IMR-90 (cell line): ENCODE measurements around the gene BRINP1. TPM values are rescaled to one million over a fixed set of nuclear protein-coding genes. Genes with fewer than 3 reads are reported as not detected.

Experiments used
- ATAC-seq: fragments of 200-7000 bp; cut with Tn5 transposase; 2 replicates; pipeline ENCODE4 v1.9.1; 2020; ENCODE audit warnings: low read depth, mild to moderate bottlenecking, moderate library complexity
- BruUV-seq: library from RNA; stranded (reverse); fragments of 400-500 nt; replicated peaks from 2 replicates; lab custom pipeline; 2021; lab: Mats Ljungman, UMichigan
- CTCF ChIA-PET: fragments of 300-600 bp; formaldehyde crosslinking; extraction: SDS; loops from one replicate; lab custom pipeline; 2021; ENCODE audit warnings: antibody characterized with exemption; lab: Yijun Ruan, JAX
- POLR2A ChIA-PET: fragments of 300-600 bp; sonication (Branson Sonifier 250); formaldehyde crosslinking; loops from one replicate; lab custom pipeline; 2022; ENCODE audit warnings: antibody characterized with exemption; ENCODE audit not compliant: unreplicated experiment; lab: Charles Lee
- DNase-seq: peaks from one replicate; pipeline ENCODE4 v3.0.0; 2013
- H2AFZ ChIP-seq: replicated peaks from 2 replicates; pipeline ENCODE3; 2013; ENCODE audit warnings: low read length, mild to moderate bottlenecking; ENCODE audit not compliant: poor library complexity
- H2AK5ac ChIP-seq: 2 replicates; pipeline ENCODE4 v1.6.1; 2013; ENCODE audit warnings: low read depth, low read length, inconsistent platforms
- H2AK9ac ChIP-seq: replicated peaks from 2 replicates; pipeline ENCODE3; 2013; ENCODE audit warnings: mild to moderate bottlenecking, low read depth, low read length, moderate library complexity; ENCODE audit not compliant: poor library complexity
- H2BK120ac ChIP-seq: 2 replicates; pipeline ENCODE4 v1.6.1; 2013; ENCODE audit warnings: low read depth, low read length, inconsistent platforms
- H2BK15ac ChIP-seq: 3 replicates; pipeline ENCODE4 v1.6.1; 2013; ENCODE audit warnings: low read depth, low read length, inconsistent platforms
- H2BK20ac ChIP-seq: 2 replicates; pipeline ENCODE4 v1.6.1; 2013; ENCODE audit warnings: low read depth, mild to moderate bottlenecking, inconsistent platforms, low read length, moderate library complexity
- H2BK5ac ChIP-seq: 2 replicates; pipeline ENCODE4 v1.6.1; 2013; ENCODE audit warnings: mild to moderate bottlenecking, low read depth, low read length, inconsistent platforms; ENCODE audit not compliant: poor library complexity, severe bottlenecking
- H3K14ac ChIP-seq: replicated peaks from 2 replicates; pipeline ENCODE4 v1.6.1; 2013; ENCODE audit warnings: low read depth, low read length, inconsistent platforms
- H3K18ac ChIP-seq: 2 replicates; pipeline ENCODE4 v1.6.1; 2013; ENCODE audit warnings: low read depth, low read length, control low read depth
- H3K23ac ChIP-seq: 2 replicates; pipeline ENCODE4 v1.6.1; 2013; ENCODE audit warnings: low read depth, low read length, inconsistent platforms
- H3K27ac ChIP-seq: 2 replicates; pipeline ENCODE4 v1.5.1; 2013; ENCODE audit warnings: mild to moderate bottlenecking, control low read depth, low read length; ENCODE audit not compliant: insufficient read depth
- H3K27me3 ChIP-seq: 2 replicates; pipeline ENCODE4 v1.6.1; 2013; ENCODE audit warnings: low read length; ENCODE audit not compliant: control insufficient read depth, insufficient read depth
- H3K36me3 ChIP-seq: 2 replicates; pipeline ENCODE4 v1.6.1; 2013; ENCODE audit warnings: low read length, mixed read lengths; ENCODE audit not compliant: control insufficient read depth, insufficient read depth
- H3K4ac ChIP-seq: 2 replicates; pipeline ENCODE4 v1.6.1; 2013; ENCODE audit warnings: low read depth, low read length, inconsistent platforms
- H3K4me1 ChIP-seq: 2 replicates; pipeline ENCODE4 v1.6.1; 2013; ENCODE audit warnings: low read length, mixed read lengths; ENCODE audit not compliant: control insufficient read depth, insufficient read depth
- H3K4me2 ChIP-seq: 2 replicates; pipeline ENCODE4 v1.6.1; 2013; ENCODE audit warnings: low read depth, mild to moderate bottlenecking, control low read depth, low read length, moderate library complexity
- H3K4me3 ChIP-seq: 2 replicates; pipeline ENCODE4 v1.5.1; 2013; ENCODE audit warnings: low read depth, mild to moderate bottlenecking, control low read depth, low read length, moderate library complexity; ENCODE audit not compliant: insufficient read depth
- H3K56ac ChIP-seq: 2 replicates; pipeline ENCODE4 v1.6.1; 2013; ENCODE audit warnings: low read length, inconsistent platforms; ENCODE audit not compliant: insufficient read depth; ENCODE audit errors: extremely low read depth
- H3K79me1 ChIP-seq, 2 experiments: 2 replicates each; pipeline ENCODE4 v1.6.1; 2013; ENCODE audit warnings: low read length in 2 of 2, inconsistent platforms in 1 of 2, low read depth in 1 of 2
- H3K9ac ChIP-seq: 2 replicates; pipeline ENCODE4 v1.6.1; 2013; ENCODE audit warnings: low read depth, low read length, control low read depth
- H3K9me1 ChIP-seq: 2 replicates; pipeline ENCODE4 v1.6.1; 2013; ENCODE audit warnings: low read length, inconsistent platforms; ENCODE audit not compliant: insufficient read depth
- H3K9me3 ChIP-seq: 2 replicates; pipeline ENCODE4 v1.6.1; 2013; ENCODE audit warnings: low read length; ENCODE audit not compliant: control insufficient read depth, insufficient read depth
- H4K20me1 ChIP-seq: 2 replicates; pipeline ENCODE4 v1.6.1; 2013; ENCODE audit warnings: low read length, inconsistent platforms; ENCODE audit not compliant: insufficient read depth
- H4K5ac ChIP-seq: 2 replicates; pipeline ENCODE4 v1.6.1; 2013; ENCODE audit warnings: mild to moderate bottlenecking, low read depth, low read length, control low read depth
- H4K8ac ChIP-seq, 2 experiments: 2 replicates each; pipeline ENCODE4 v1.6.1; 2013; ENCODE audit warnings: low read depth in 2 of 2, low read length in 2 of 2, control low read depth in 1 of 2, inconsistent platforms in 1 of 2
- H4K91ac ChIP-seq: 2 replicates; pipeline ENCODE4 v1.6.1; 2013; ENCODE audit warnings: low read depth, low read length, inconsistent platforms; ENCODE audit not compliant: insufficient read depth
- BHLHE40 ChIP-seq: fragments of 150-350 bp; IDR thresholded peaks from 2 replicates; pipeline ENCODE4 v1.6.1; 2016; ENCODE audit warnings: mild to moderate bottlenecking, low read depth, low read length
- CEBPB ChIP-seq: IDR thresholded peaks from 2 replicates; pipeline ENCODE4 v1.6.1; 2012; ENCODE audit warnings: low read depth, low read length, improper control_type of control experiment
- FOS ChIP-seq: fragments of 150-350 bp; IDR thresholded peaks from 2 replicates; pipeline ENCODE4 v1.6.1; 2016; ENCODE audit warnings: low read depth, low read length
- MXI1 ChIP-seq: IDR thresholded peaks from 2 replicates; pipeline ENCODE4 v1.6.1; 2012; ENCODE audit warnings: low read depth, mild to moderate bottlenecking, low read length, moderate library complexity, borderline replicate concordance
- POLR2A ChIP-seq: IDR thresholded peaks from 2 replicates; pipeline ENCODE4 v1.6.1; 2012; ENCODE audit warnings: mild to moderate bottlenecking, low read depth, low read length
- RAD21 ChIP-seq: IDR thresholded peaks from 2 replicates; pipeline ENCODE4 v1.6.1; 2012; ENCODE audit warnings: low read length, improper control_type of control experiment
- RCOR1 ChIP-seq: IDR thresholded peaks from 2 replicates; pipeline ENCODE4 v1.6.1; 2012; ENCODE audit warnings: mild to moderate bottlenecking, low read length, improper control_type of control experiment; ENCODE audit not compliant: insufficient replicate concordance
- WGBS, 2 experiments: methylation state at CpG; one replicate each; pipeline versions ENCODE4 v1.1.5 to v1.1.7; 2013; ENCODE audit warnings: missing lambda C conversion rate in 2 of 2; ENCODE audit not compliant: insufficient read length in 1 of 2; ENCODE audit errors: extremely low coverage in 2 of 2; 5-methylcytosine and 5-hydroxymethylcytosine counted together
- dilution Hi-C: fragments of 300-500 bp; cut with HindIII; formaldehyde crosslinking; loops from one replicate; pipeline ENCODE4 v1.14.3; 2018; ENCODE audit warnings: low sequenced_read_pairs; ENCODE audit not compliant: unreplicated experiment
- in situ Hi-C: fragments of 300-500 bp; cut with MboI; formaldehyde crosslinking; loops from 3 replicates; pipeline ENCODE4 v1.14.3; 2019; ENCODE audit warnings: low sequenced_read_pairs, inconsistent platforms, mixed read lengths
- intact Hi-C: fragments of 100-400 bp; cut with micrococcal nuclease; formaldehyde crosslinking; loops from 2 replicates; pipeline ENCODE4 v1.10.0; 2022
- polyA plus RNA-seq, 3 experiments: library from polyadenylated mRNA; depleted of rRNA; stranded (reverse); fragments of >200 nt; gene quantifications; 2 replicates each; pipeline ENCODE4 v1.2.3, GENCODE V29; 2012; ENCODE audit warnings: low replicate concordance in 1 of 3
- total RNA-seq: library from RNA; depleted of rRNA; stranded (reverse); fragments of >200 nt; gene quantifications from 2 replicates; pipeline ENCODE4 v1.2.3, GENCODE V29; 2012
- TF ChIP-seq, protein P1 (sequence below): fragments of 150-350 bp; IDR thresholded peaks from 2 replicates; pipeline ENCODE4 v1.6.1; 2016; ENCODE audit warnings: low read depth, mild to moderate bottlenecking, low read length, moderate library complexity, borderline replicate concordance
- TF ChIP-seq, protein P2 (sequence below): conservative IDR thresholded peaks from 2 replicates; pipeline ENCODE4 v1.5.1; 2012; ENCODE audit warnings: mild to moderate bottlenecking, low read depth, low read length, improper control_type of control experiment
- TF ChIP-seq, protein P3 (sequence below): fragments of 150-350 bp; IDR thresholded peaks from 2 replicates; pipeline ENCODE4 v1.6.1; 2017; ENCODE audit warnings: mild to moderate bottlenecking, antibody characterized with exemption, low read length, low read depth

Gene BRINP1
- total and polyA plus RNA-seq, 2 of the 4 experiments (the other 2 are of a cell fraction) = under 0.01 TPM; not detected in 1

DNA sequence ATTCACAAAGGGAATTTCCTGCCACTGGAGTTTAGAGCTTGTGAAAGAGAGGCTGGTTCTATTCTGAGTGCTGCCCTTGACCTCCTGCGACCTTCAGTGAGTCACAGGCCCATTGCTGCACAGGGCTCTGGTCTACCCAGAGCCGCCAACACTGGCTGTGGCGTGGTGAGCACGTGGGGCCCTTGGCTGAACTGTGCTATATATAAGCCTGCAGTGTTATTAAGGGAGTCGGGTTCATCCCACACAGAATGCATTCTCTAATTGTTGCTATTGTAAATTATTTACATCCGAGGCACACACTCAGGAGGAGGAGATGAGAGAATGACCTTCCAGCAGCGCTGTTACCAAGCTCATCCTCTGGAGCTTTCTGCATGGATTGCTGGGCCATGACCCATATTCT, 47.1 kb downstream of the BRINP1 start:
- ATAC-seq = no peak

More for the DNA sequence above, 47.1 kb downstream of the BRINP1 start:
- Histone ChIP-seq H4K91ac (no peak overlapping the region), H2BK15ac (no peak overlapping the region), H3K56ac (no peak overlapping the region), H4K5ac (no peak overlapping the region), H3K9me1 (no peaks in the 10 kb centered on the region), H3K27ac (no peak overlapping the region), H3K9ac (no peak overlapping the region), H3K4me1 (no peaks in the 10 kb centered on the region), H3K23ac (no peak overlapping the region), H3K79me1 (no peaks in the 10 kb centered on the region), H3K36me3 (no peaks in the 10 kb centered on the region), H2BK120ac (no peak overlapping the region), H3K4ac (no peak overlapping the region), H3K14ac (no peak overlapping the region), H3K27me3 (no peaks in the 10 kb centered on the region), H3K18ac (no peak overlapping the region), H2AK5ac (no peak overlapping the region), H3K4me3 (no peak overlapping the region), H2BK5ac (no peak overlapping the region), H2AFZ (no peak overlapping the region), H2AK9ac (no peak overlapping the region), H4K20me1 (no peaks in the 10 kb centered on the region), H4K8ac (no peak overlapping the region), H3K9me3 (peaks cover 20% of the 10 kb centered on the region), H3K4me2 (no peak overlapping the region), H2BK20ac (no peak overlapping the region)
- in situ Hi-C loops = no loop called here
- DNase-seq = no peak
- no TSS peak for BruUV-seq
- WGBS, 2 experiments = no CpG with 5 or more reads among the region's 7 CpGs
- dilution Hi-C loops = no loop called here
- ChIA-PET POLR2A (no interaction called here), CTCF (no interaction called here)
- intact Hi-C loops = no loop called here
- TF ChIP-seq CEBPB (no peak), RAD21 (no peak), FOS (no peak), POLR2A (no peak), RCOR1 (no peak), MXI1 (no peak), BHLHE40 (no peak)
- TF ChIP-seq, protein P1, sequence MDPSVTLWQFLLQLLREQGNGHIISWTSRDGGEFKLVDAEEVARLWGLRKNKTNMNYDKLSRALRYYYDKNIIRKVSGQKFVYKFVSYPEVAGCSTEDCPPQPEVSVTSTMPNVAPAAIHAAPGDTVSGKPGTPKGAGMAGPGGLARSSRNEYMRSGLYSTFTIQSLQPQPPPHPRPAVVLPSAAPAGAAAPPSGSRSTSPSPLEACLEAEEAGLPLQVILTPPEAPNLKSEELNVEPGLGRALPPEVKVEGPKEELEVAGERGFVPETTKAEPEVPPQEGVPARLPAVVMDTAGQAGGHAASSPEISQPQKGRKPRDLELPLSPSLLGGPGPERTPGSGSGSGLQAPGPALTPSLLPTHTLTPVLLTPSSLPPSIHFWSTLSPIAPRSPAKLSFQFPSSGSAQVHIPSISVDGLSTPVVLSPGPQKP = no peak
- TF ChIP-seq, protein P2, sequence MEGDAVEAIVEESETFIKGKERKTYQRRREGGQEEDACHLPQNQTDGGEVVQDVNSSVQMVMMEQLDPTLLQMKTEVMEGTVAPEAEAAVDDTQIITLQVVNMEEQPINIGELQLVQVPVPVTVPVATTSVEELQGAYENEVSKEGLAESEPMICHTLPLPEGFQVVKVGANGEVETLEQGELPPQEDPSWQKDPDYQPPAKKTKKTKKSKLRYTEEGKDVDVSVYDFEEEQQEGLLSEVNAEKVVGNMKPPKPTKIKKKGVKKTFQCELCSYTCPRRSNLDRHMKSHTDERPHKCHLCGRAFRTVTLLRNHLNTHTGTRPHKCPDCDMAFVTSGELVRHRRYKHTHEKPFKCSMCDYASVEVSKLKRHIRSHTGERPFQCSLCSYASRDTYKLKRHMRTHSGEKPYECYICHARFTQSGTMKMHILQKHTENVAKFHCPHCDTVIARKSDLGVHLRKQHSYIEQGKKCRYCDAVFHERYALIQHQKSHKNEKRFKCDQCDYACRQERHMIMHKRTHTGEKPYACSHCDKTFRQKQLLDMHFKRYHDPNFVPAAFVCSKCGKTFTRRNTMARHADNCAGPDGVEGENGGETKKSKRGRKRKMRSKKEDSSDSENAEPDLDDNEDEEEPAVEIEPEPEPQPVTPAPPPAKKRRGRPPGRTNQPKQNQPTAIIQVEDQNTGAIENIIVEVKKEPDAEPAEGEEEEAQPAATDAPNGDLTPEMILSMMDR = no peak
- TF ChIP-seq, protein P3, sequence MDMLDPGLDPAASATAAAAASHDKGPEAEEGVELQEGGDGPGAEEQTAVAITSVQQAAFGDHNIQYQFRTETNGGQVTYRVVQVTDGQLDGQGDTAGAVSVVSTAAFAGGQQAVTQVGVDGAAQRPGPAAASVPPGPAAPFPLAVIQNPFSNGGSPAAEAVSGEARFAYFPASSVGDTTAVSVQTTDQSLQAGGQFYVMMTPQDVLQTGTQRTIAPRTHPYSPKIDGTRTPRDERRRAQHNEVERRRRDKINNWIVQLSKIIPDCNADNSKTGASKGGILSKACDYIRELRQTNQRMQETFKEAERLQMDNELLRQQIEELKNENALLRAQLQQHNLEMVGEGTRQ = no peak
